OCI-M2 (cell line): Measurements from ENCODE around the gene SIAH1.
"Not testable (repeated sequence)": the region's sequence is repeated elsewhere in the genome, so short reads cannot be mapped to it uniquely, and the experiment has no call there.

Experiments used
- DNase-seq: peaks from one replicate; lab custom pipeline; 2025; ENCODE audit not compliant: unreplicated experiment; lab: John Stamatoyannopoulos, UW

The SIAH1 gene

DNA sequence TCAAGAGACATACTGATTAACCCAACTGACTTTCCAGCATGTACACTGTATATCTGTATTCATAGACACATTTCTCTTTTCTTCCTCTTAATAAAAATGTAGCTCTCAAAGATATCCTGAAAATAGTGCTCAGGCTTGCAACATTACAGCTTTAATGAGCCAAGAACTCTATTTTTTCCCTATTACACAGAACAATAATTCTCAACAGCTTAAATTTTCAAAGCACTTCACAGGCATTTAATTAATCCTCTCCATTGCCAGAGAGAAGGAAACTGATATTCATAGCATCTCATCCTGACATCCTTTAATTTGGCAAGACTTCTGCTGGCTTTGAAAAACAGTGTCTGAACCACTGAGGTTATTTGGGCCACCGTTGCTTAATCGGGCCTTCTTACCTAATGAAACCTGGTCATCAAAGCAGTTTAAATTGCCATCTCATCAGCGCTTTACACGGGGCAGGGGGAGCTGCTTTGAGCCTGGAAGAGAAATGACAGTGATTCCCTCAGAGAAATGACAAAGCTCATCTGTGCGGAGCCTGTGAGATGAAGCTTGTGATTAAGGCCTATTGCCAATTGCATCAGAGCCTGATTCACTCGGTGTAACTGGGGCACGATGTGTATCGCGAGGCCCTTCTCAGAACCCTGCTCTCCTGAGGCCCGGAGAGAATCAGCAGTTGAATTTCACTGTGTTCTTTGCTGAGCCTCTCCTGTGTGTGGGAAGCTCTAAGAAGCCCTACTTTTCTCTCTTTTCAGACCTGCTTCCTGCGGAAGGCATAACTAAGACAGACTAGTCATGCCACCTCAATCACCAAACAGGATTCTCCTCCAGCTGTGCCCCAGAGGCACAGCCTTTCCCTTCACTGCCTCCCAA, 8.5 kb upstream of the SIAH1 start:
- DNase-seq: no peak

DNA sequence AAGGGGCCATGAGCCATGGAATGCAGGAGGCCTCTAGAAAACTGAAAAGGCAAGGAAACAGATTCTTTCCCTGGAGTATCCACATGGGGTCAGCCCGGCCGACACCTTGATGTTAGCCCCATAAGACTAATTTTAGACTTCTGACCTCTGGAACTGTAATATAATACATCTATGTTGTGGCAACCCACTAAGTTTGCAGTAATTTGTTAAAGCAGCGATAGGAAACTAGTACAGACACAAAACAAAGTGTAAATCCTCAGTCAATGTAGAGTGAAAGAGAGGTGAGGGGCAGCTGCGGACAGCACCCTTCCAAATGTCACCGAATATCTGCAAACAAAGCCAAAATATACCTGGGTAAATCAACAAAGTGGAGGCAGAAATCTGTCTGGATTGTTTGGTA, 7.2 kb upstream of the SIAH1 start:
- no peak for DNase-seq

- DNase-seq: no peak
These were observed 1.5 kb upstream of the SIAH1 start for GRCh38 chr16:48386559-48387312.

DNA sequence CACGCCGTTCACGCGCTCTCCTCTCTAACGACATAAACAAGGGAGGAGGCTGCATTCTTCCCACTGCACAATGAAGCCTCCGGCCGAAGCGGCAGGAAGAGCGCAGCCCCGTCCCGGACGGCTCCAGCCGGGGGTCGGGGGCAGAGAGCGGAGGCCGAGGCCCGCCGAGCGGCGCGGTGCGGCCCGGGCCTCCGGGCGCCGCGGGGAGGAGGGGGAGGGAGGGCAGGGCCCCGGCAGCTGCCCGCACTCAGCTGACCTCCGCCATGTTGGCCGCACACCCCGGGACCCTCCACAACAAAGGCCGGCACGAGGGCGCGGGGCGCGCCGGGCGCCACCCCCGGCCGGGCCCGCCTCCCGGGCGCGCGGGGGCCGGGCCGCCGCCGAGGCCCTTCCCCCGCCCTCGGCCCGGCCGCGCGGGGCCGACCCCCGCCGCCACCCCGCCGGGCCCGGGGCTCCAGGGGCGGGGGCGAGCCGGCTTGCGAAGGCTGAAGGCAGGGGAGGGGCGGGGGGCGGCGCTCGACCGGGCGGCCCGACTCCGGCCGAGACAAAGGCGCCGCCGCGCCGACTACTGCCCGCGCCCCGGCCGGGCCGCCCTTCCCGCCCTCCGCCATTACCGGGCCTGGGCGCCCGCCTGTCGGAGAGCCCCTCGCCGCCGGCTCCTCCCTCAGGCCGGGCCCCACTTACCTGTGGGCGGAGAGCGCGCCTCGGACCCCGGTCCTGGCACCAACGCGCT, 527 bp downstream of the SIAH1 start:
- DNase-seq: no peak

GRCh38 chr16:48383877-48384519, 1.2 kb downstream of the SIAH1 start:
- no peak for DNase-seq

DNA sequence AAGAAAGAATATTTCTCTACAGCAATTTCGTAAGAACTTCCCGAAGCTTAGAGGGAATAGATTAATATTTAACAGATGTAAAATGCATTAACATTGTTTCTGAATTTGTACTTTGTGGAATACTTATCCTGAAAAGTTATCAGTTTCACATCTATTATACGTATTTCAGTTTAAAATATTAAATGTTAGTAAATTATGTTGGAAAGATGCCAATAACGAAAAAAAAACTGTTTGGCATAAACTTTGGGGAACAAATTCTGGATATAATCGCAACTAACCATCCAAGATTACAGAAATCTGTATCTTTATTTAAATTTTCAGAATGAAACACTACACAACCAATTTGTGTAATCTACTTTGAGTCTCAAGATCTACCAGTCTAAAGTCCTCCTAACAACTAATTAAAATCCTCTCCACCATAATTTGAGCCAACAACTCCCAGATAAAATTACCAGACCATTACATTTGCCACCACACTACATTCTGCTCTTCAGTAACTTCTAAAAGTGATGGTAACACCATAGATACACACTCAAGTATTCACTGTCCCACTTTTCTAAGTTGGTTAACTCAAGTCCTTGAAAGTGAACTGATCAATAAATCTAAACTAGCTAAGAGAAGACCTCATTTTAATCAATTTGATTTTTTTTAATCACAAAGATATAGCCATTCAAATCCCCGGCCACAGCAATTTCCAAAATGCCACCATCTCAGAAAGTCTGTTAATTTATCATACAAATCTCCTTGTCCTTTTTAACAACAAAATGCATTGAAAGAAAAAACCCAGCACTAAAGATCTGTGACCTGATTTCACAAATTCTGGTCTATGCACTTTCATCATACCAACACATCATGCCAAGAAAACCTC, 2.0 kb downstream of the SIAH1 start:
- DNase-seq: no peak

- no peak for DNase-seq
These were observed 3.1 kb downstream of the SIAH1 start for GRCh38 chr16:48382131-48382530.

GRCh38 chr16:48381201-48381600, 4.0 kb downstream of the SIAH1 start:
- no peak for DNase-seq

DNA sequence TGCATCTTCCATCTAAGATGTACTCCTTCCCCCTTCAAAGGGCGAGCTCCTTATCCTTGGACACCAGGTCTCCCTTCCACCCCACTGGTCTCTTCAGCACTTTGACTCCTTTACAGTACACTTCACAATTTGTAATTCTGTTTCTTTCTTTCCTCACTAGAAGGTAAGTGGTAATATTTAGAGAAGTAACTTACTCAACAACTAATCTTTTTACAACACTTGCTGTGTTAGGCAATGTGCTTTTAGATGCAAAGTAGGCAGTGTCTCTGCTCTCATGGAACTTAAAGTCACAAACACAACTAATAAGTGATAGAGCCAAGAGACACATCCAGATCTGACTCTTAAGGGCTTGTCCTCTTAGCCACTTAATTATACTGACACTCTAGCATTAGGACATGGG, 6.4 kb downstream of the SIAH1 start:
- DNase-seq: no peak

GRCh38 chr16:48378276-48378675, 6.9 kb downstream of the SIAH1 start:
- no peak for DNase-seq

DNA sequence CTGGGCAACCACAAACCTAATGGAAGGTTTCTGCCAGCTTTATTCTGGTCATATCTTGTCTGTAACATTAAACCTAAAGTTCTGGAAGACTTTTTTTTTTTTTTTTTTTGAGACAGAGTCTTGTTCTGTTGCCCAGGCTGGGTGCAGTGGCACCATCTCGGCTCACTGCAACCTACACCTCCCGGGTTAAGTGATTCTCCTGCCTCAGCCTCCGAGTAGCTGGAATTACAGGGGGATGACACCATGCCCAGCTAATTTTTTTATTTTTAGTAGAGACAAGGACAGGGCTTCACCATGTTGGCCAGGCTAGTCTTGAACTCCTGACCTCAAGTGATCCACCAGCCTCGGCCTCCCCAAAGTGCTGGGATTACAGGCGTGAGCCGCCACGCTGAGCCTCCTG, 7.9 kb downstream of the SIAH1 start:
- DNase-seq: not testable (repeated sequence)

GRCh38 chr16:48374255-48374654, 11.0 kb downstream of the SIAH1 start:
- DNase-seq: no peak

DNA sequence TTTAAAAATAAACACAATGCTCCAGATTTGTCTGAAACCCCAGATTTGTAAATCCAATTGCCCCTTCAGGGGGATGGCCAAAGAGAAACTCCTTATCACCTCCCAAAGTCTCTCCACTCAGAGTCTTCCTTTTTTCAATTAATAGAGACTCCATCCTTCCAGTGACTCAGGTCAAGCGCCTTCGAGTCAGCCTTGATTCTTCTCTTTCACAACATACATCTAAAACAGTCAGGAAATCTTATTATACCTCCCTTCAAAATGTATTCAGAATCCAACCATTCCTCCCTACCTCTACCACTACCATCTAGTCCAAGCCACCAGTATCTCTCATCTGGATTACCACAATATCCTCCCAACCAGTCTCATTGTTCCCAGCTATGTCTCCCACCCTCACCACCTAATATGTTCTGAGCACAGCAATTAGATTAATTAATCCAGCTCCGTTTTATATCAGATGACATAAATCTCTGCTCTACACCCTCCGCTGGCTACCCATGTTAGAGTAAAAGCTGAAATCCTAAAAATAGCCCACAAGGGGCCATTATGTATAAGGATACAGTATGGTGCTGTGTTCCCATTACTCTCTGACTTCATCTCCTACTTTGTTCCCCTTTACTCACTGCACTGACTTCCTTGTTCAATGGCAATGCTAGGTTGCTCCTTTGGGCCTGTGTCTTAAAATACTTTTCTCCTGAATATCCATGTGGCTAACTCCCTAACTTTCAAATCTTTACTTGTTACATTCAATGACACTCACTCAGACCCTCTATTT, 11.8 kb downstream of the SIAH1 start:
- DNase-seq: no peak

DNA sequence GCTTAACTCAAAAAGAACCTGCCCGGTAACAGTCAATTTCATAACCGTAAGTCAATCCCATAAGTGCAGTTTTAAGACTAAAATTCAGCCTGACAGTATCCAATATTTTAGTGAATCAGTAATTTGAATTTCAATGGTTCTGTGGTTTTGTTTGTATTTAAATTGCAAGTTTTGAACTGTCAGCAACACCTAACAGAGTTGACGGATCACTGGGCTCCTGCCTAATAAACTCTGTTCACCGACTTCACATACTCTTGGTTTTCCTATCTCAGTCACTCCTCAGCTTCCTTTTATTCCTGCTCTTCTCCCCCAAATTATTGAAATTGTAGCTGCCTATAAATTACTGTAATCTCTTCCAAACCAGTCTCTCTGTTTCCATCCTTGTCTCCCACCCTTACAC, 12.5 kb downstream of the SIAH1 start:
- no peak for DNase-seq

DNA sequence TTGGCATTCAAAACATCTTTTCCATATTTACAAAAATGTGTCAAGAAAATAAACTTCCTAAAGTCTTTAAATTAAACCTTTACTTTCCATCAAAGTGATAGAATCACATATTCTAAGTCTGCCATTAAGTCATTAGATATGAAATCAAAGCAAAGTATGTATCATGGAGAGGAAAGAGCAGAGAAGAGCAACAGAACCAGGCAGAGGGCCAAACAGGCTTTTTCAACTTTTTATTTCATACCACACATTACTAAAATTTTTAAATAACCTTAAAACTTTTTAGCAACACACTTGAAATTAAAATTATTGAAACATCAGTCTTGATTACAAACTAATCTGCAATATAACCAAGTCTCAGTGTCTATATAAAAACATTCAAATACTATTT, 13.8 kb downstream of the SIAH1 start:
- no peak for DNase-seq

DNA sequence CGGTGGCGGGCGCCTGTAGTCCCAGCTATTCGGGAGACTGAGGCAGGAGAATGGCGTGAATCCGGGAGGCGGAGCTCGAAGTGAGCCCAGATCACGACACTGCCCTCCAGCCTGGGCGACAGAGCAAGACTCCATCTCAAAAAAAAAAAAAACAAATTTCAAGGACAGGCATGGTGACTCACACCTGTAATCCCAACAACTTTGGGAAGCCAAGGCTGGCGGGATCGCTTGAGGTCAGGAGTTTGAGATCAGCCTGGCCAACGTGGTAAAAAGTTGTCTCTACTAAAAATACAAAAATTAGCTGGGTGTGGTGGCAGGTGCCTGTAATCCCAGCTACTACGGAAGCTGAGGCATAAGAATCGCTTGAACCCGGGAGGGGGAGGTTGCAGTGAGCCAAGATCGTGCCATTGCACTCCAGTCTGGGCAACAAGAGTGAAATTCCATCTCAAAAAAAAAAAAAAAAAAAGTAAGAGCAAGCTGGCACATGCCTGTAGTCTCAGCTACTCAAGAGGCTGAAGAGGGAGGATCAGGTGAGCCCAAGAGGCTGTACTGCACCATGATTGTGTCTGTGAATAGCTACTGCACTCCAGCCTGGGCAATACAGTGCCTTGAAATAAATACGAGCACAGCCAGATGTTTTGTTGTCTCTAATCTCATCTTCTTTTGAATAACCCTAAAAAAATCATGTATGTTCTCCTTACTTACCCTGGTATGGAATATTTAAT, 14.4 kb downstream of the SIAH1 start:
- DNase-seq: not testable (repeated sequence)

GRCh38 chr16:48370229-48370628, 15.0 kb downstream of the SIAH1 start:
- no peak for DNase-seq

DNA sequence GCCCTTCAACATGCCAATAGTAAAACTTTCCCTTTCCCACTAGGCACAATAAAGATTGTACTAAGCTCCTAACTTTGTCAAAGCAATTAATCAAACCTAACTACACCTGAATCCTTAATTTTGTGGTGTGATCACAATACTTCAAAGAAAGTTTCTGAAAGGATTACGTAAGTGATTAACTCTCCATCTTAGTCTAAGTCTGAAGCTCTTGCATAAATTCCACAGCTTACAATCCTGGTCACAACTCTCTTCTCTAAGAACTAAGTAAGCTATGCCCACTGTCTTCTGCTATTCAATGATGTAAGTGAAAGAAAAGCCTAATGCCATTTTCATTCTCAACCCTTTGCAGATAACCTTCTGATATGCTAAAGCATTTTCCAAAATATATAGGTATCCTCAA, 15.4 kb downstream of the SIAH1 start:
- no peak for DNase-seq
